ENCODE data around the gene SLC35F4.

DNA sequence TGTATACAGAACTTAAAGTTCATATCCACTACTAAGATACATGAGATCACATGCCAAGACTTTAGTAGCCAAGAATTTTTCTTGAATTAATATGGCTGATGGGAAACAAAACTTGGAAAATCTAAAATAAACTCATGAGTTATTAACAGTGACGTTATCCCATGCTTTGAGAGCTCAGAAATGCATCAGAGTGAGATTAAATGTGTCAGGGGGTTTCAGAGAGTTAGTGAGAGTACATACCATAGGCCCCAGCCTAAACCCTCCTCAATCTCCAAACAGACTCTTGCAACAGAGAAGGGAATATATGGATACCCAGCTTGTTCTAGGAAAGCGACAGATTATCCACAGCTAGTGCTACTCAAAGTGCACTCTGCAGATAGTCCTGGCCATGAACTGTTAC, 19.3 kb downstream of the SLC35F4 start:
- TF ChIP-seq, protein P1, sequence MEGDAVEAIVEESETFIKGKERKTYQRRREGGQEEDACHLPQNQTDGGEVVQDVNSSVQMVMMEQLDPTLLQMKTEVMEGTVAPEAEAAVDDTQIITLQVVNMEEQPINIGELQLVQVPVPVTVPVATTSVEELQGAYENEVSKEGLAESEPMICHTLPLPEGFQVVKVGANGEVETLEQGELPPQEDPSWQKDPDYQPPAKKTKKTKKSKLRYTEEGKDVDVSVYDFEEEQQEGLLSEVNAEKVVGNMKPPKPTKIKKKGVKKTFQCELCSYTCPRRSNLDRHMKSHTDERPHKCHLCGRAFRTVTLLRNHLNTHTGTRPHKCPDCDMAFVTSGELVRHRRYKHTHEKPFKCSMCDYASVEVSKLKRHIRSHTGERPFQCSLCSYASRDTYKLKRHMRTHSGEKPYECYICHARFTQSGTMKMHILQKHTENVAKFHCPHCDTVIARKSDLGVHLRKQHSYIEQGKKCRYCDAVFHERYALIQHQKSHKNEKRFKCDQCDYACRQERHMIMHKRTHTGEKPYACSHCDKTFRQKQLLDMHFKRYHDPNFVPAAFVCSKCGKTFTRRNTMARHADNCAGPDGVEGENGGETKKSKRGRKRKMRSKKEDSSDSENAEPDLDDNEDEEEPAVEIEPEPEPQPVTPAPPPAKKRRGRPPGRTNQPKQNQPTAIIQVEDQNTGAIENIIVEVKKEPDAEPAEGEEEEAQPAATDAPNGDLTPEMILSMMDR (IDR thresholded peaks at IDR 0.05), result no peak
- TF ChIP-seq EZH2 (IDR thresholded peaks at IDR 0.05; ENCODE audit: borderline replicate concordance, insufficient read depth, low read depth, low read length, poor library complexity, severe bottlenecking), result no peak
